Kidney (tissue), 14 donors: ENCODE measurements around the gene KRT23. TPM values are rescaled to one million over a fixed set of nuclear protein-coding genes. Genes with fewer than 3 reads are reported as not detected.

Experiments
- DNase-seq, 5 donors: peaks; one replicate each; pipeline ENCODE4 v3.0.0-alpha.2; 2013 to 2020
- FAIRE-seq: peaks from 2 replicates; lab custom pipeline; 2012; peaks lifted over from hg19 to GRCh38; lab: Jason Lieb, UNC
- H3K27ac ChIP-seq, 2 donors: one replicate each; pipeline ENCODE4 v1.7.0; 2013; ENCODE audit warnings: low read depth in 2 of 2, low read length in 2 of 2, inconsistent platforms in 1 of 2
- H3K27me3 ChIP-seq: one replicate; pipeline ENCODE4 v1.7.1; 2013; ENCODE audit warnings: low read length, inconsistent platforms; ENCODE audit not compliant: control insufficient read depth, insufficient read depth
- H3K36me3 ChIP-seq, 3 donors: one replicate each; pipeline versions ENCODE4 v1.7.0 to v1.7.1; 2013; ENCODE audit warnings: low read length in 3 of 3, control low read depth in 1 of 3, inconsistent platforms in 1 of 3; ENCODE audit not compliant: insufficient read depth in 3 of 3, control insufficient read depth in 2 of 3
- H3K4me1 ChIP-seq, 3 donors: one replicate each; pipeline versions ENCODE4 v1.7.0 to v1.7.1; 2013; ENCODE audit warnings: low read length in 3 of 3, inconsistent platforms in 1 of 3, low read depth in 1 of 3; ENCODE audit not compliant: control insufficient read depth in 2 of 3, insufficient read depth in 2 of 3
- H3K4me3 ChIP-seq, 3 donors: one replicate each; pipeline versions ENCODE4 v1.7.0 to v1.8.1; 2013; ENCODE audit warnings: low read length in 3 of 3, control low read depth in 1 of 3, inconsistent platforms in 1 of 3
- H3K9ac ChIP-seq, 3 donors: one replicate each; pipeline versions ENCODE4 v1.7.0 to v1.7.1; 2013; ENCODE audit warnings: low read length in 3 of 3, control low read depth in 1 of 3, inconsistent platforms in 1 of 3
- H3K9me3 ChIP-seq, 3 donors: one replicate each; pipeline versions ENCODE4 v1.7.0 to v1.7.1; 2013; ENCODE audit warnings: low read length in 3 of 3, control low read depth in 1 of 3, inconsistent platforms in 1 of 3; ENCODE audit not compliant: control insufficient read depth in 2 of 3, insufficient read depth in 1 of 3
- intact Hi-C: fragments of 100-400 bp; cut with DNase I; formaldehyde crosslinking; loops from one replicate; pipeline ENCODE4 v1.11.1; 2022
- polyA plus RNA-seq: library from polyadenylated mRNA; stranded (reverse); fragments of 350-450 nt; fragmentation: Illumina TruSeq; extraction: RNeasy Lipid Tissue Mini Kit (QIAGEN cat#74804); gene quantifications from one replicate; pipeline ENCODE4 v1.2.3, GENCODE V29; 2014; ENCODE audit warnings: low read depth, low replicate concordance; ENCODE audit not compliant: insufficient read depth
- total RNA-seq: library from RNA; stranded (reverse); fragmentation: NEBNext Ultra II Directional; extraction: Animal tissue kit (Norgen Biotek cat#: 25700); gene quantifications from one replicate; pipeline ENCODE4 v1.2.1, GENCODE V29; 2021
- TF ChIP-seq, protein P1 (sequence below): IDR thresholded peaks from 3 replicates; pipeline ENCODE4 v1.5.1; 2012; ENCODE audit warnings: mild to moderate bottlenecking, moderate library complexity, borderline replicate concordance; ENCODE audit not compliant: insufficient read depth; ENCODE audit errors: extremely low read depth
- donor health status: control.
- donor health status: control.
- donor health status: control.
- donor health status: control.
- donor health status: control.
- donor health status: DM: yes; HTN: yes; CAD: no.
- donor health status: Normal renal cell carcinoma (clear cell type).

The KRT23 gene
- total and polyA plus RNA-seq, 2 donors from 2014 or later = 2.2 to 4.2 TPM

GRCh38 chr17:40949418-40949817, 12.0 kb upstream of the KRT23 start:
- peak in 3 of 5 donors; percentile 29 to 77 (median 62) for DNase-seq
- no peaks in the 10 kb centered on the region for H3K36me3 ChIP-seq

GRCh38 chr17:40947929-40948328, 10.5 kb upstream of the KRT23 start:
- Histone ChIP-seq H3K9ac (no peak overlapping the region), H3K4me1 (no peaks in the 10 kb centered on the region), H3K9me3 (no peaks in the 10 kb centered on the region), H3K27me3 (no peaks in the 10 kb centered on the region), H3K36me3 (no peaks in the 10 kb centered on the region), H3K4me3 (no peak overlapping the region), H3K27ac (no peak overlapping the region)
- FAIRE-seq (no peak), DNase-seq (no peak)
- intact Hi-C loops = no loop called here
- TF ChIP-seq, protein P1, sequence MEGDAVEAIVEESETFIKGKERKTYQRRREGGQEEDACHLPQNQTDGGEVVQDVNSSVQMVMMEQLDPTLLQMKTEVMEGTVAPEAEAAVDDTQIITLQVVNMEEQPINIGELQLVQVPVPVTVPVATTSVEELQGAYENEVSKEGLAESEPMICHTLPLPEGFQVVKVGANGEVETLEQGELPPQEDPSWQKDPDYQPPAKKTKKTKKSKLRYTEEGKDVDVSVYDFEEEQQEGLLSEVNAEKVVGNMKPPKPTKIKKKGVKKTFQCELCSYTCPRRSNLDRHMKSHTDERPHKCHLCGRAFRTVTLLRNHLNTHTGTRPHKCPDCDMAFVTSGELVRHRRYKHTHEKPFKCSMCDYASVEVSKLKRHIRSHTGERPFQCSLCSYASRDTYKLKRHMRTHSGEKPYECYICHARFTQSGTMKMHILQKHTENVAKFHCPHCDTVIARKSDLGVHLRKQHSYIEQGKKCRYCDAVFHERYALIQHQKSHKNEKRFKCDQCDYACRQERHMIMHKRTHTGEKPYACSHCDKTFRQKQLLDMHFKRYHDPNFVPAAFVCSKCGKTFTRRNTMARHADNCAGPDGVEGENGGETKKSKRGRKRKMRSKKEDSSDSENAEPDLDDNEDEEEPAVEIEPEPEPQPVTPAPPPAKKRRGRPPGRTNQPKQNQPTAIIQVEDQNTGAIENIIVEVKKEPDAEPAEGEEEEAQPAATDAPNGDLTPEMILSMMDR = no peak

More at GRCh38 chr17:40949418-40949817, 12.0 kb upstream of the KRT23 start:
- no peak overlapping the region for H3K4me3 ChIP-seq
- TF ChIP-seq, protein P1 = no peak
- intact Hi-C loops = no loop called here
- no peak overlapping the region for H3K9ac ChIP-seq
- H3K9me3 ChIP-seq = no peaks in the 10 kb centered on the region
- H3K27ac ChIP-seq = no peak overlapping the region
- H3K4me1 ChIP-seq = no peaks in the 10 kb centered on the region
- FAIRE-seq = no peak
- no peaks in the 10 kb centered on the region for H3K27me3 ChIP-seq

DNA sequence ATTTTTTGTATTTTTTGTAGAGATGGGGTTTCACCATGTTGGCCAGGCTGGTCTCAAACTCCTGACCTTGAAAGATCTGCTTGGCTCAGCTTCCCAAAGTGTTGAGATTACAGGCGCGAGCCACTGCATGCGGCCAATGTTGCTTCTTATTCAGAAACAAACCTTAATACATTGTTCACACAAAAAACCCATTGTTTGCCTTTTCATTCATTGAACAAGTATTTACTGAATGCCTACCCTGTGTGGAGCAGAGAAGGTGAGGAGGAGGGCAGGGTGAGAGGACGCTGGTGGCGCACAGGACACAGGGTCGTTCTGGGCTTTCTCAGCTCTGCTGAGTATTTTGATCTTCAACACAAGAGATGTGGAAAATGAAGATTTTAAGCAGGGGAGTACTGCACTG, 8.0 kb upstream of the KRT23 start:
- no peak overlapping the region for H3K9ac ChIP-seq
- H3K9me3 ChIP-seq = no peaks in the 10 kb centered on the region
- intact Hi-C loops = no loop called here
- H3K4me1 ChIP-seq = no peaks in the 10 kb centered on the region
- H3K27me3 ChIP-seq = no peaks in the 10 kb centered on the region
- no peak overlapping the region for H3K27ac ChIP-seq
- FAIRE-seq (no peak), DNase-seq (no peak)
- H3K36me3 ChIP-seq = no peaks in the 10 kb centered on the region
- H3K4me3 ChIP-seq = no peak overlapping the region
- TF ChIP-seq, protein P1 = no peak

DNA sequence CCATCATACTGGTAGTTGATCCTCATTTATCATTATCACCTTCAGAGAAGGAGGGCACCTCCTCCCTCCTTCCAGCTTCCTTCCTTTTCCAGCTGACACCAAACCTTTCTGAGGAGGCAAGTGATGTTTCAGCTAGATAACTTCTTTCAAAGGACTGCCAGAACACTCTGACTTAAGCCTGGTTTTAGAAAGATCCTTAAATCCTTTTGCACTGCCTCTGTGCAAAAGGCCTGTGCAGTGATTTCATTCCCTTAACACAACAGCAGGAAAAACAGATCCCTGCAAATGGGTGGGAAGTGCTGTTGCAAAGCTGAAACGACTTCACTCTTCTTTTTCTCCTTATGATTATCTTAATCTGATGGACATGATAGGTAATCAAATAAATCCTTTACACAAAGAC, 7.1 kb upstream of the KRT23 start:
- FAIRE-seq (no peak), DNase-seq (no peak)
- Histone ChIP-seq H3K4me3 (no peak overlapping the region), H3K27me3 (no peaks in the 10 kb centered on the region), H3K4me1 (no peaks in the 10 kb centered on the region), H3K36me3 (no peaks in the 10 kb centered on the region), H3K9me3 (no peaks in the 10 kb centered on the region), H3K9ac (no peak overlapping the region), H3K27ac (no peak overlapping the region)
- intact Hi-C loops = no loop called here
- TF ChIP-seq, protein P1 = no peak
